ENCODE data around the gene KRTAP10-12. TPM values are rescaled to one million over a fixed set of nuclear protein-coding genes. Genes with fewer than 3 reads are reported as not detected.
"Not testable (repeated sequence)": the region's sequence is repeated elsewhere in the genome, so short reads cannot be mapped to it uniquely, and the experiment has no call there.

Gene KRTAP10-12, protein sequence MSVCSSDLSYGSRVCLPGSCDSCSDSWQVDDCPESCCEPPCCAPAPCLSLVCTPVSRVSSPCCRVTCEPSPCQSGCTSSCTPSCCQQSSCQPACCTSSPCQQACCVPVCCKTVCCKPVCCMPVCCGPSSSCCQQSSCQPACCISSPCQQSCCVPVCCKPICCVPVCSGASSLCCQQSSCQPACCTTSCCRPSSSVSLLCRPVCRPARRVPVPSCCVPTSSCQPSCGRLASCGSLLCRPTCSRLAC
- not detected for total RNA-seq

DNA sequence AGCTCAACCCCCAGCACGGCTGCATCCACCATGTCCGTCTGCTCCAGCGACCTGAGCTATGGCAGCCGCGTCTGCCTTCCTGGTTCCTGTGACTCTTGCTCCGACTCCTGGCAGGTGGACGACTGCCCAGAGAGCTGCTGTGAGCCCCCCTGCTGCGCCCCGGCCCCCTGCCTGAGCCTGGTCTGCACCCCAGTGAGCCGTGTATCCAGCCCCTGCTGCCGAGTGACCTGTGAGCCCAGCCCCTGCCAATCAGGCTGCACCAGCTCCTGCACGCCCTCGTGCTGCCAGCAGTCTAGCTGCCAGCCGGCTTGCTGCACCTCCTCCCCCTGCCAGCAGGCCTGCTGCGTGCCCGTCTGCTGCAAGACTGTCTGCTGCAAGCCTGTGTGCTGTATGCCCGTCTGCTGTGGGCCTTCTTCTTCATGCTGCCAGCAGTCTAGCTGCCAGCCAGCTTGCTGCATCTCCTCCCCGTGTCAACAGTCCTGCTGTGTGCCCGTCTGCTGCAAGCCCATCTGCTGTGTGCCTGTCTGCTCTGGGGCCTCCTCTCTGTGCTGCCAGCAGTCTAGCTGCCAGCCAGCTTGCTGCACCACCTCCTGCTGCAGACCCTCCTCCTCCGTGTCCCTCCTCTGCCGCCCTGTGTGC is at the start of gene KRTAP10-12:
KRTAP10-12 (plus strand) TSS at position 1 of the 639 bp plus-strand sequence; CDS start at position 31, 30 bp downstream.
- not testable (repeated sequence) for DNase-seq (ENCODE audit: low spot score in 2 of 2); H3K27ac Mint-ChIP-seq; H3K36me3 Mint-ChIP-seq; ATAC-seq
- H3K9me3 Mint-ChIP-seq = peaks cover 7 to 12% of the 10 kb centered on the region in 2 donors

GRCh38 chr21:44647222-44647552 is 49.8 kb upstream of the KRTAP10-12 start:
- peaks cover 25 to 39% of the 10 kb centered on the region in 2 donors for H3K36me3 Mint-ChIP-seq

GRCh38 chr21:44648557-44649311 is 48.2 kb upstream of the KRTAP10-12 start:
- ATAC-seq (no peak), DNase-seq (ENCODE audit: low spot score in 2 of 2) (no peak)
- H3K27ac Mint-ChIP-seq = no peak overlapping the region
- peaks cover 14 to 31% of the 10 kb centered on the region in 2 donors for H3K36me3 Mint-ChIP-seq
- peaks cover 14 to 15% of the 10 kb centered on the region in 2 donors for H3K9me3 Mint-ChIP-seq

More at GRCh38 chr21:44647222-44647552, 49.8 kb upstream of the KRTAP10-12 start:
- DNase-seq (ENCODE audit: low spot score in 2 of 2) = no peak
- Mint-ChIP-seq H3K27ac (peak overlapping the region in 1 of 2 donors; percentile 62), H3K9me3 (peaks cover 26% of the 10 kb centered on the region in 2 donors)
- ATAC-seq = no peak

DNA sequence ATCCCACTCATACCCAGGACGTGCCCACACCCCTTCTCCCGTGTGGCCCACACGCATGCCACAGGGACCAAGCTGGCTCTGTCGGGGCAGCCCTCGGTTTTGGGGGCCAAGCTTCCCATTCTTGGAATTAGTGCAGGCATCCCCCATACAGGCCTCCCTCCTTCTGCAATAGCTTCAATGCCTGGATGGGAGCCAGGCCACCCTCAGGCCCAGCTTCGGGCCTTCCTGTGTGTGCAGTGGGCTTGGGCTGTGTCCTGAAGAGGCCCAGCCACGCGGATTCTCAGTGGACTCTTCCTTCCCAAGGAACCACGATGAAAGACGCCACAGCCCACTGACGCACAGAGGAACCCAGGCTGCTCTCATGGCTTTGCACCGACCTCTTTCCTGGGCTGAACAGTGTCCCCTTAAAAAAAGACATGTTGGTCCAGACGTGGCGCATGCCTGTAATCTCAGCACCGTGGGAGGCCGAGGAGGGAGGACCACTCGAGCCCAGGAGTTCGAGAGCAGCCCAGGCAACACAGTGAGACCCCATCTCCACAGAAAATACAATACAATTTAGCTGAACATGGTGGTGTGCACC is 47.4 kb upstream of the KRTAP10-12 start:
- DNase-seq (ENCODE audit: low spot score in 2 of 2) (no peak), ATAC-seq (no peak)
- peaks cover 6 to 12% of the 10 kb centered on the region in 2 donors for H3K9me3 Mint-ChIP-seq
- H3K36me3 Mint-ChIP-seq = peaks cover 6 to 29% of the 10 kb centered on the region in 2 donors
- H3K27ac Mint-ChIP-seq = no peak overlapping the region

DNA sequence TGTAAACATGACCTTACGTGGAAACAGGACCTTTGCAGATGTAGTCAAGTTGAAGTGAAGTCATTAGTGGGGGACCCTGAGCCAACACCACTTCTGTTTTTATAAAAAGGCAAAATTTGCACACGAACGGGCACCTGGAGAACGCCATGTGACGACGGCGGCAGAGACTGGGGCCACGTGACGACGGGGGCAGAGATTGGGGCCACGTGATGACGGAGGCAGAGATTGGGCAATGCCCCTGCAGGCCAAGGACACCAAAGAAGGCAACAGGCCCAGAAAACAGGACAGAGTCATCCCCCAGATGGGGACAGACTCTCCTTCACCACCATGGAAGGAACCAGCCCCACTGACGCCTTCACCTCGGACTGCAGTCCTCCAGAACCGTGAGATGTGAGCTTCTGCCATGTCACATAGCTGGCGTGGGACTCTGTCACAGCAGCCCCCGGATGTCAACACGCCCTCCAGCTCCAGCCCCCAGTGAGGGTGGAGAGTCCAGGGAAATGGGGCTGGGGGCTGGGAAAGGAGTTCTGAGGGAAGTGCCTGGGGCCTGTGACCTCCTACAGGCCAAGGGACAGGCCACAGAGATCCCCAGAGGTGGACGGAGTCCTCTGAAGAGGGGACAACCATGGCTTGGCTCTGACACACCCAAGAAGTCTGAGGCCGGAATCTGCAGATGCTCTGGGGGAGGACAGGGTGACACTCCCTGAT is 46.6 kb upstream of the KRTAP10-12 start:
- H3K9me3 Mint-ChIP-seq = peaks cover 0 to 6% of the 10 kb centered on the region in 2 donors
- DNase-seq (ENCODE audit: low spot score in 2 of 2) = no peak
- no peak for ATAC-seq
- no peak overlapping the region for H3K27ac Mint-ChIP-seq
- H3K36me3 Mint-ChIP-seq = peaks cover 0 to 23% of the 10 kb centered on the region in 2 donors

GRCh38 chr21:44650973-44651675 is 45.8 kb upstream of the KRTAP10-12 start:
- Mint-ChIP-seq H3K27ac (no peak overlapping the region), H3K9me3 (peaks cover 4 to 8% of the 10 kb centered on the region in 2 donors), H3K36me3 (peaks cover 4 to 26% of the 10 kb centered on the region in 2 donors)
- no peak for ATAC-seq
- no peak for DNase-seq (ENCODE audit: low spot score in 2 of 2)

- peaks cover 24 to 38% of the 10 kb centered on the region in 2 donors for H3K36me3 Mint-ChIP-seq
- no peak overlapping the region for H3K27ac Mint-ChIP-seq
- no peak for ATAC-seq
- DNase-seq (ENCODE audit: low spot score in 2 of 2) = no peak
- H3K9me3 Mint-ChIP-seq = peaks cover 19 to 25% of the 10 kb centered on the region in 2 donors
Measured at GRCh38 chr21:44653123-44653522, 43.8 kb upstream of the KRTAP10-12 start.

- H3K27ac Mint-ChIP-seq = no peak overlapping the region
- peaks cover 25 to 44% of the 10 kb centered on the region in 2 donors for H3K36me3 Mint-ChIP-seq
- H3K9me3 Mint-ChIP-seq = peaks cover 19 to 31% of the 10 kb centered on the region in 2 donors
- ATAC-seq = peak in 1 of 2 donors; percentile 13
- no peak for DNase-seq (ENCODE audit: low spot score in 2 of 2)
Measured at GRCh38 chr21:44653656-44654575, 43.1 kb upstream of the KRTAP10-12 start.

DNA sequence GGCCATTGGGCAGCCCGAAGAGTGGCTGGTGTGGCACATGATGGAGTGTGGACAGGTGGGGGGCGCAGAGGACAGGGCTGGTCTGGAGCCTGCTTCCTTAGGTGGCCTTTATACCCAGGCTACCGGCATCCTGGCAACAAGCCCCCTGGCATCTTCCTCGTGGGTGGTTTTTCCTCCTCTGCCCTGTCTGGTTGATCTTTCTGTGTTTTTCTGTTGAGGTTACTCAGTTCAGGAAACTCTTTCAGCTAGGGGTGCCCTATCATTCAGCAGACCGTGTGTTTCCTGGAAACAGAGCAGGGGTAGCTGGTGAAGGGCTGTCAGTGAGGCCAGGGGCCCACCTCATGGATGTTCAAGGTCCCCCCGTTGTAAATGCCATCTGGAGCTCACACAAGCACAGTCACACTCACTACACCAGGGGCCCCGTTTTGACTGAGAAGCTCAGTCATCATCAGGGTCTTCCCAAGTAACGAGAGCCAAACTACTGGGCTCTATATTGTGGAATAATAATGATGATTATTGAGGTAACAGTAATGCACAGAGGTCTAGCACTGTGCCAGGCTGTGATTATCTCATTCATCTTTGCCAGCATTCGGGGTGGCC is 42.3 kb upstream of the KRTAP10-12 start, which contains the start of gene KRTAP12-4:
KRTAP12-4 (minus strand) TSS at position 84 of the 600 bp plus-strand sequence; CDS start at position 39, 45 bp downstream.
- no peak for ATAC-seq
- no peak for DNase-seq (ENCODE audit: low spot score in 2 of 2)
- Mint-ChIP-seq H3K9me3 (peaks cover 19 to 35% of the 10 kb centered on the region in 2 donors), H3K27ac (no peak within 1 kb of the TSS), H3K36me3 (peaks cover 25 to 46% of the 10 kb centered on the region in 2 donors)

GRCh38 chr21:44656868-44657267 is 40.1 kb upstream of the KRTAP10-12 start:
- DNase-seq (ENCODE audit: low spot score in 2 of 2) (no peak), ATAC-seq (no peak)
- H3K27ac Mint-ChIP-seq = peak overlapping the region; percentile 69 to 74
- peaks cover 19 to 46% of the 10 kb centered on the region in 2 donors for H3K9me3 Mint-ChIP-seq
- H3K36me3 Mint-ChIP-seq = peaks cover 31 to 56% of the 10 kb centered on the region in 2 donors

- Mint-ChIP-seq H3K27ac (peak within 1 kb of the TSS; percentile 69 to 74), H3K36me3 (peaks cover 31 to 56% of the 10 kb centered on the region in 2 donors), H3K9me3 (peaks cover 19 to 51% of the 10 kb centered on the region in 2 donors)
- peak; percentile 69 to 71 for ATAC-seq
- no peak for DNase-seq (ENCODE audit: low spot score in 2 of 2)
Measured at GRCh38 chr21:44657635-44658540, 39.1 kb upstream of the KRTAP10-12 start, which contains the start of gene KRTAP12-3. TSS of gene KRTAP12-3 (plus strand) at chr21:44657932. CDS start at chr21:44657980, 48 bp downstream.

GRCh38 chr21:44658541-44658910 is 38.4 kb upstream of the KRTAP10-12 start:
- H3K27ac Mint-ChIP-seq = peak overlapping the region in 1 of 2 donors; percentile 74
- no peak for ATAC-seq
- DNase-seq (ENCODE audit: low spot score in 2 of 2) = no peak
- H3K36me3 Mint-ChIP-seq = peaks cover 31 to 55% of the 10 kb centered on the region in 2 donors
- H3K9me3 Mint-ChIP-seq = peaks cover 19 to 51% of the 10 kb centered on the region in 2 donors

DNA sequence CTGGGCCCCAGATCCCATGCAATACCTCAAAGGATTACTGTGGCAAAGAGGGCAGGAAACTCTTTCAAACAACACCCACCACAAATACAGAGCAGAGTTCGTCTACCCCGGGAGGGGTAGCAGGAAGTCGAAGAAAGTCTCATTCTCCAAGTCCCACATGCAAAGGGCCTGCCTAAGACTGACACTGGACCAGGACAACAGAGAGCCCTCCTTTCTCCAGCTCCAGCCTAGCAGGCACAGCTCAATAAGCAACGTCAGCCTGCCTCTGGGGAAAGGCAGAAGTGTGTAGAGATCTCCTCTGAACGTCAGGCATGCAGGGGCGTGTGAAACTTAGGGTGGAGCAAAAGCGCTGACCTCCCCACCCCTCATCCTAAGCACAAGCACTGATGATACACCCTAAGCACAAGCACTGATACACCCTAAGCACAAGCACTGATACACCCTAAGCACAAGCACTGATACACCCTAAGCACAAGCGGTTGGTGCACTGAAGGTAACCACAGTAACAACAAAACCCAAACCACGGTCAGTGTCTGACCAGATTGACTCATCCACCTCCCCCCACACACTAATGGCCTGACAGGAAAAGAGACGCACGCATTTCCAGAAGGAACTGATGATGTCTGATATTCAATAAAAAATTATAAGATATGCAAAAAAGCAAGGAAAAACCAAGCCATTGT is 37.9 kb upstream of the KRTAP10-12 start:
- ATAC-seq (peak in 1 of 2 donors; percentile 15), DNase-seq (ENCODE audit: low spot score in 2 of 2) (no peak)
- Mint-ChIP-seq H3K9me3 (peaks cover 19 to 46% of the 10 kb centered on the region in 2 donors), H3K27ac (no peak overlapping the region), H3K36me3 (peaks cover 31 to 49% of the 10 kb centered on the region in 2 donors)

Measured in activated naive CD4-positive, alpha-beta T cell treated with anti-CD3 and anti-CD28 coated beads, Interleukin-2, amount 50 U/mL, for 72 hours (primary cell).